ENCODE results near the gene KDF1.

KDF1 gene

DNA sequence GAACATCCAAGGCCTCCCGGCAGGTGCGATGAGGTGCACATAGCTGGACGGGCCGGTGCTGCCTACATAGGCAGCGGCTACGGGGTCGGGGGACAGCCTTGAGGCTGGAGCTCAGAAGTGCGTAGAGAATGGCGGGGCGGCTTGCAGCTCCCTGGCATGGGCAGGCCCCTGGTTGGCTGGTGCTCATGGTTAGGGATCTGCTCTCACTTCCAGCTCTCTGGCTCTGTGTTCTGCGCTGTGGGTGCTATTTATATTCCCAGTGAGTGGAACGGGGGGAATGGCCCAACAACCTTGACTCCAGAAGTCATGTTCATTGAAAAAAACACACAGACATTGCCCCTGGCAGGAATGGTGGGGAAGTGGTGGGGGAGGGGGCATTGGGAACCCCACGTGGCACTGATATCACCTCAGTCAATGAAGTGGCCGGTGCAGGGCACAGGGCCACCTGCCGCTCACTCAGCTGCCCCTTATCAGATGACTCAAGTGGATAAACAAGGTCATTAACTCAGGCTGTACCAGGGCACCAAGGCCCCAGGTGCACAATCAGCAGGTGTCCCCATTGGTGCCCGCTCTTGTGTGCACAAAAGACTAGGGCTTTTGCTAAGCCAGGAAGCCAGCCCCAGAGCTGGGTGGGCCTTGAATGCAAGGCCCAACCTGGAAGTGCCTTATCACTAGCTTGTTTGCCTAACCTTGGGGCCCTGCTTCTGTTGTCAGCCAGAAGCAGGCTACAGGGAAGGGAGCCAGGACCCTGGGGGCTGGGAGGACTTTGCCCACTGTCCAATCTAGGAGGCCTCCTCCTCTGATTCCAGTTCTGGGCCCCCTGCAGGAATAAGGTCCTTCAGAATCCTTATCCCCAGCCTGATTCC, 46.3 kb downstream of the KDF1 start, which contains the start of gene NR0B2:
NR0B2 (minus strand) TSS at position 222 of the 866 bp plus-strand sequence; CDS start at position 187, 35 bp downstream.
- no peak for DNase-seq

DNA sequence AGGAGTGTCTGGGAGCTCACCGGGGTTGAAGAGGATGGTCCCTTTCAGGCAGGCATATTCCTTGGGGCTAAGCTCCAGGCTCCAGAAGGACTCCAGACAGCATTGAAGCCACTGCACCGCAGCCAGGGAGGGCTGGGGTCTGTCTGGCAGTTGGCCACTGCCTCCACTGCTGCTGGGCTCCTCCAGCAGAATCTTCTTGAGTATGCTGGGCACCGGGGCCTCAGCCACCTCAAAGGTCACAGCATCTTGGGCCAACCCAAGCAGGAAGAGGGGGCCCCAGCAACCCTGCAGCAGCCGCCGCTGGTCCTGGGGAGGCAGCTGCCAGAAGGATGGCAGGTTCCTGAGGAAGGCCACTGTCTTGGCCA, 46.9 kb downstream of the KDF1 start:
- DNase-seq: no peak

DNA sequence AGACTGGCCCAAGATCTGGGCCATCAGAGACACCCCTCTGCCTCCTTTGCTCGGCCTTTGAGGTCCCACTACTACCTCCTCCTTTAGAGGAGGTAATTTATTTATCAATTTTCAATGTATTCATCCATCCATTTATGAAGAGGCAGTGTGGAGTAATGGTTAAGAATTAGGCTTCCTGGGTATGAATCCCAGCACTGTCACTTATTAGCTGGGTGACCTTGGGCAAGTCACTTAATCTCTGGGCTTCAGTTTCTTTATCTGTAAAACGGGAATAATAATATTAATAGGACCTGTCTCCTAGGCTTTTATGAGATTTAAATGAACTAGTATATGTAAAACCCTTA, 48.1 kb downstream of the KDF1 start:
- DNase-seq: no peak

DNA sequence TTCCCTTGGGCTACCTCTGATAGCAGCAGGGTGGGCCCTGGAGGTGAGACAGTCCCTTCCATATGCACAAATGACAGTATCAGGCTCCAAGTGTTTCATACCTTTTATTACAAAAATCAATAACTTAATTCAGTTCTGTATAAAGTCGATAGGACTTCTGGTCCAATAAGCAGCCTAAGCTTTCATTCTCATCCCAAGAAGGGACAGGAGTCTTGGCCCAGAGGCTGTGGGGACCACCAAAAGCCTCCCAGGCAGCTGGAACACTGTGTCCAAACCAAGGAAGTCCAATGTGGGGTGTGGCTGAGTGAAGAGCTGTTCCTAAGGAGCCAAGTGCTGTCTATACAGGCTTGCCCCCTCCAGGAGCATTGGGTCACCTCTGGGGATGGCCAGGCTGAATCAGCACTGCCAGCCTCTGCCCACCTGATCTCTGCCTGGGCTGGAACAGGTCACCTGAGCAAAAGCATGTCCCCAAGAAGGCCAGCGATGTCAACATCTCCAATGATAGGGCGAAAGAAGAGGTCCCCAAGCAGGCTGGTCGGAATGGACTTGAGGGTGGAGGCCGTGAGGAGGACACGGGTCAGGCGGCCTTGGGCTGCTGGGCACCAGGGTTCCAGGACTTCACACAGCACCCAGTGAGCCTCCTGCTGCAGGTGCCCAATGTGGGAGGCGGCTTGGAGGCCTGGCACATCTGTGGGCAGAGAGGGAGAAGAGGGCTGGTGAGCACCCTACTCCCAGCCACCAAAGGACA, 48.7 kb downstream of the KDF1 start:
- no peak for DNase-seq

DNA sequence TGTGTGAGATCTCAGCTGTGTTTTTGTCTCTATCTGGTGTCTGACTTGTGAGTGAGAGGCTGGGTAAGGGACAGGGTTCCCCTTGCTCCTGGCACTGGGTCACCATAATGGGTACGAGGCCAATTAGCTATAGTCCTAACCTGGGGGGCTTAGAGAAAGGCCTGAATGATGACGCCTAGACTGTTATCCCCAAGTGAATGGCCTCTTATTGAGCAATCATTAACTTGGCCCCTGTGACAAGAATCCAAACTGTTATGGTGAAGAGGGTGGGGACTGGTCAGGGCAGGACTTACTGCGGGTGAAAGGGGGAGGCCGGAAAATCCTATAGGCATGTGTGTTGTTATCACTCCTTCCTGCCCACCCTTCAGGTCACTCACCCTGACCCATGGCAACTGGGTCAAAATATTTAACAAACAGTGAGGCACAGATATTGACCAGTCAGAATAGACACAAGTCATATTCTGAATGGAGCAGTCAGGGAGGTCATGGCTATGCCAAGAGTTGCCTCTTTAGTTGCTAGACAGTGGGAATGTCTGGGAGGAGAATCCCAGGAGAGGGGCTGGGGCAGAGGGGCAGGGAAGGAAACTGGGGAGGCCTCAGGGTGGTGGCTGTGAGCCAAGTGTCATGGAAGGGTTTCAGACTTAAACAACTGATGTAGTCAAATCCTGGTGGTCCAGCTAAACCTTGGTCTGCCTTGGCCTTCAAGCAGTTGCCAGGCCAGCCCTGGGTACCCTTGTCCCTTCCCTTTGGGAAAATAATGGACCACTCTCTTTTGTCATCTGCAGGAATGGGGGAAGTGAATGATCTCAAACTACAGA, 49.7 kb downstream of the KDF1 start:
- DNase-seq: no peak

DNA sequence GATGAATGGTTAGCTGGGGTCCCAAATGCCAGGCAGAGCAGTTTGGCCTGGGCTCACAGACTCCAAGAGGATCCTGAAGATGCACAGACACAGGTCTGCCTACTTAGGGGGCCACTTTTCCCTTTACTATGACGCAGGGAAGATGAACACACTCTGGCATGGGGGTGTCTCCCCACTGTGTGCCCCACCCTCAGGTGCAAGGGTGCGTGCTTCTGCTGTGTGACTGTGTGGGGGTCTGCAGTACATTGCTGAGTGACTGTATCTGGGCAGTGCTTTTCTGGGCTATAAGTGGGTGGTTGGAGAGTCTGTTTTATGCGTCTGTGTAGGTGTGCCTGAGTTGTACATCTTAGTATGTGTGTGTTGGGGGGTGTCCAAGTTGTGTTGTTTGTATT, 50.3 kb downstream of the KDF1 start:
- DNase-seq: no peak

DNA sequence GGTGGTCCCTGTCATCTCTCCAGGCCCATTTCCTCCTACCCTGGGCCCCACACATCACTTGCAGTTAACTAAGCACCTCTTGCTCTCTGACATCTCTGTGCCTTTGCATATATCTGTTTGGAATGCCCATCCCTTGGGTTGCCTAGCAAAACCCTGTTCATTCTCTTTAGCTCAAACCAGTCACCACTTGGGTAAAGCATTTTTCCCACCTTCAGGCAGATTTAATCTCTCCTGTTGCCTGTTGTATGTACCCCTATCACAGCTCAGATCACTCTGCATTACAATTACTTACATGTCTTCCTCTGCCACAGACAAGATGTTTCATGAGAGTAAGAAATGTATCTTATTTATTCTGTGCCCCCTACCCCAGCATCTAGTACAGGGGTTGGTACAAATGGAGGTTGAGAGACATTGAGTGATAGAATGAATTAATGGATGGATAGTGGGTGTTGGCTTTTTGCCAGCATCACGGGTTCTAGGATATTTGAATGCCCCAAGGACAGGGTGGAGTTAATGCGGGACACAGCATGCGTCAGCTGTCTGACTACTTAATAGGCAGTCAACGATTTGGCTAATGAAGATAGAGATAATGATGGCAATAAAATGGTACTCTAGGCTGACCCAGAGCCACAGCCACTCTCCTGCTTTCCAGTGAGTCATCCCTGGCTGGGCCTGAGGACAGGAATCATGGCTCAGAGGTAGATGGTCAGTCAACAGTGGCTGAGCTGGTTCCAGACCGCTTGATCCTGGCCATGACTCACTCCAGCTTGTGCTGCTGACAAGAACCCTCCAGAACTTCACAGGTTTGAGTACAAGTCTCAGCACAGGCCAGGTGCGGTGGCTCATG, 53.0 kb downstream of the KDF1 start:
- DNase-seq: no peak

DNA sequence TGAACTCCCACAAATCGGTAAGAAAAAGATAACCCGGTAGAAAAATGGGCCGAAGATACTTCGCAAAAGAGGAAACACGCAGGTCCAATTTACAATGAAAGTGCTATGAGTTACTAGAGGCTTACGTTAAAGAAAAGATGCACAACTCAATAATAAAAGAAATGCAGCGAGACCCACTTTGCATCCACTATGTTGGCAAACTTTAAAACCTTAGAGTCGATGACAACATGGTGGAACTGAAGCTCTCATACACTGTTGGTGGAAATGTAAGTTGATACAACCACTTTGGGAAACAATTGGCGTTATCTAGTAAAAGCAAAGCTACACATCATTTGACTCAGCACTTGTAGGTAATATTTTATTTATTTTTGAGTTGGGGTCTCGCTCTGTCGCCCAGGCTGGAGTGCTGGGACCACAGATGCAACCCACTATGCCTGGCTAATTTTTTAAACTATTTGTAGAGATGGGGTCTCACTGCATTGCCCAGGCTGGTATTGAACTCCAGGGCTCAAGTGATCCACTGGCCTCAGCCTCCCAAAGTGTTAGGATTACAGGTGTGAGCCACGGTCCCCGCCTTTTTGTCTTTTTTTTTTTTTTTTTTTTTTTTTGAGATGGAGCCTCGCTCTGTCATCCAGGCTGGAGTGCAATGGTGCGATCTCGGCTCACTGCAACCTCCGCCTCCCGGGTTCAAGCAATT, 59.3 kb downstream of the KDF1 start:
- no peak for DNase-seq

DNA sequence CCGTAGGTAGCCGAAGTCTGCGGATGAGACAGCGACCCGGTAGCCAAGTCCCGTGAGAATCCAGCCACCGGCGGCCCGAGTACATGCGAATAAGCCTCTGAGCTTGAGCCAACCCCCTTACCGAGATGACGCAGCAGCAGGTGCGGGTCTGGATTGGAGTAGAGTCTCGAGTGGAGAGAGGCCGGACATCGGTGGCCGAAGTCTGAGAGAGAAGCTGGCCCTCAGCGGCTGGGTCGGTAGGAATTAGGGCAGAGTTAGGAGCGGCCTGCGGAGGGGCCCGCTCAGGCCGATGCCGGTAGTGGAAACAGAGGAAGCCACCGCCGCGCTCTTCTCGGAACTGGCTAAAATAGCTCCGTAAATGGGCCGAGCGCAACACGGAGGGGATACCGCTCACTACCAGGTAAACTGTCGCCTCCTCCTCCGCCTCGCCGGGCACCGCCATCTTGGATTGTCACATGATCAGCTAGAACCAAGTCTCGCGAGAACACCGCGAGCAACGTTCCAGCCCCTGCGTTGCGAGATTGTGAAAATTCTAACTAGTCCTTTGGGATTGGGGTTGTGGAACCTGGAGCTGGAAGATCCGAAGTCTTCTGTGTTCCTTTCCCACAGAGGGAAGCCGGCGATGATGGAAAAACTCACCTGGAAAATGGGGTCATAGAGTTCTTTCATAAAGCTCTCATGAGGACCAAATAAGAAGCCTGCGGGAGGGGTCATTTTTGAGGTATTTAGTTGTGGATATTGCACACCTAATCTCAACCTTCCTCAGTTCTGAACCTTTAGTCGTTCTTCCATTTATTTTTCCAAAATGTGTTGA, 60.1 kb downstream of the KDF1 start, which contains the start of gene GPATCH3:
GPATCH3 (minus strand) TSS at position 467 of the 814 bp plus-strand sequence; CDS start at position 442, 25 bp downstream.
- DNase-seq: peak; percentile 86
